K562 (cell line): Measurements from ENCODE around the gene USP20. TPM values are rescaled to one million over a fixed set of nuclear protein-coding genes. Genes with fewer than 3 reads are reported as not detected.

ENCODE experiments used
- ATAC-seq: fragments of 200-7000 bp; cut with Tn5 transposase; 3 replicates; pipeline ENCODE4 v1.9.1; 2020; ENCODE audit warnings: moderate library complexity
- BruUV-seq: library from RNA; stranded (reverse); fragments of 400-500 nt; replicated peaks from 2 replicates; lab custom pipeline; 2021; lab: Mats Ljungman, UMichigan
- CTCF ChIA-PET: fragments of 300-600 bp; formaldehyde crosslinking; extraction: SDS; loops from one replicate; lab custom pipeline; 2021; ENCODE audit warnings: low intra/inter-chr PET ratio; lab: Yijun Ruan, JAX
- POLR2A ChIA-PET: fragments of 300-600, 350-650 bp; sonication (Branson Sonifier 250); formaldehyde crosslinking; extraction: SDS; loops from one replicate; lab custom pipeline; 2021; ENCODE audit warnings: antibody characterized with exemption, inconsistent platforms; lab: Yijun Ruan, JAX
- DNase-seq, 4 experiments: peaks; one replicate each; pipeline versions ENCODE4 v3.0.0 to v3.0.0-alpha.2; 2011 to 2018; ENCODE audit warnings: low spot score in 3 of 4, mixed read lengths in 3 of 4; ENCODE audit errors: extremely low read depth in 1 of 4
- FAIRE-seq: peaks from 2 replicates; lab custom pipeline; 2011; peaks lifted over from hg19 to GRCh38; lab: Jason Lieb, UNC
- H2AFZ ChIP-seq: 2 replicates; pipeline ENCODE4 v1.6.0; 2011; ENCODE audit warnings: low read depth, low read length, control low read depth, inconsistent platforms
- H3K27ac ChIP-seq: fragments of 200-600 bp; 3 replicates; pipeline ENCODE4 v1.8.0; 2011; ENCODE audit warnings: low read depth, mild to moderate bottlenecking, control low read depth, inconsistent platforms, low read length, moderate library complexity, mixed read lengths; ENCODE audit errors: extremely low read depth
- H3K27me3 ChIP-seq, 2 experiments: fragments of 300-600 bp in 1 of 2; 2 replicates in 1 of 2; 3 replicates in 1 of 2; pipeline versions ENCODE4 v1.6.0 to v1.8.0; 2011; ENCODE audit warnings: inconsistent platforms in 2 of 2, low read length in 2 of 2, mild to moderate bottlenecking in 1 of 2, mixed read lengths in 1 of 2, moderate library complexity in 1 of 2; ENCODE audit not compliant: control insufficient read depth in 2 of 2, insufficient read depth in 2 of 2
- H3K36me3 ChIP-seq: fragments of 300-600 bp; 3 replicates; pipeline ENCODE4 v1.8.0; 2011; ENCODE audit warnings: mild to moderate bottlenecking, low read length, inconsistent platforms; ENCODE audit not compliant: control insufficient read depth, insufficient read depth
- H3K4me1 ChIP-seq, 2 experiments: fragments of 200-600 bp in 1 of 2; replicated peaks in 1 of 2; 2 replicates in 1 of 2; 3 replicates in 1 of 2; pipeline versions ENCODE4 v1.5.1 to v1.8.0; 2011; ENCODE audit warnings: inconsistent platforms in 2 of 2, low read length in 2 of 2, mild to moderate bottlenecking in 1 of 2, mixed read lengths in 1 of 2, moderate library complexity in 1 of 2; ENCODE audit not compliant: control insufficient read depth in 2 of 2, insufficient read depth in 2 of 2
- H3K4me2 ChIP-seq: 2 replicates; pipeline ENCODE4 v1.6.1; 2011; ENCODE audit warnings: low read length, control low read depth, inconsistent platforms, mixed read lengths; ENCODE audit not compliant: insufficient read depth
- H3K4me3 ChIP-seq: fragments of 200-600 bp; sonication (generic), shearing (Covaris generic); 2 replicates; pipeline ENCODE4 v1.5.1; 2016; ENCODE audit warnings: control low read depth, inconsistent platforms
- H3K79me2 ChIP-seq: fragments of 200-600 bp; 3 replicates; pipeline ENCODE4 v1.8.0; 2011; ENCODE audit warnings: low read length, inconsistent platforms; ENCODE audit not compliant: control insufficient read depth, insufficient read depth
- H3K9ac ChIP-seq, 2 experiments: 2 replicates each; pipeline versions ENCODE4 v1.6.0 to v1.6.1; 2011; ENCODE audit warnings: low read depth in 2 of 2, low read length in 2 of 2, control low read depth in 1 of 2, inconsistent platforms in 1 of 2, mild to moderate bottlenecking in 1 of 2, mixed read lengths in 1 of 2; ENCODE audit not compliant: insufficient read depth in 1 of 2
- H3K9me1 ChIP-seq: one replicate; pipeline ENCODE4 v1.6.0; 2011; ENCODE audit warnings: inconsistent platforms, mild to moderate bottlenecking, low read length, moderate library complexity; ENCODE audit not compliant: control insufficient read depth, insufficient read depth
- H3K9me3 ChIP-seq: replicated peaks from 2 replicates; pipeline ENCODE4 v1.5.1; 2011; ENCODE audit warnings: low read depth, low read length, inconsistent platforms; ENCODE audit not compliant: control insufficient read depth, insufficient read depth
- H4K20me1 ChIP-seq: replicated peaks from 2 replicates; pipeline ENCODE4 v1.6.1; 2011; ENCODE audit warnings: low read length, inconsistent platforms, mixed read lengths; ENCODE audit not compliant: control insufficient read depth, insufficient read depth
- CBFA2T2 ChIP-seq: fragments of 450-650 bp; conservative IDR thresholded peaks from 2 replicates; pipeline ENCODE4 v1.6.1; 2017; ENCODE audit warnings: mild to moderate bottlenecking
- CREB1 ChIP-seq, 2 experiments: sonication (generic) in 1 of 2; formaldehyde crosslinking in 1 of 2; IDR thresholded peaks; 2 replicates each; pipeline versions ENCODE4 v1.6.1 to v1.8.0; 2012 to 2022; ENCODE audit warnings: inconsistent platforms in 1 of 2, mild to moderate bottlenecking in 1 of 2, missing genetic modification reagents in 1 of 2, moderate library complexity in 1 of 2
- CXXC5 ChIP-seq: fragments of 250-450 bp; sonication (Bioruptor Pico); IDR thresholded peaks from 2 replicates; pipeline ENCODE4 v1.8.0; 2022; ENCODE audit warnings: inconsistent platforms, mild to moderate bottlenecking, moderate library complexity
- LCOR ChIP-seq: sonication (generic); formaldehyde crosslinking; IDR thresholded peaks from 2 replicates; pipeline ENCODE4 v1.8.0; 2022; ENCODE audit warnings: mild to moderate bottlenecking, missing genetic modification reagents
- MEIS2 ChIP-seq: fragments of 450-650 bp; IDR thresholded peaks from 2 replicates; pipeline ENCODE4 v1.6.1; 2014; ENCODE audit warnings: mild to moderate bottlenecking; ENCODE audit not compliant: partially characterized antibody
- POLR2H ChIP-seq: IDR thresholded peaks from 2 replicates; pipeline ENCODE4 v1.6.1; 2016; ENCODE audit warnings: missing genetic modification characterization, low read depth, mild to moderate bottlenecking, control low read depth, missing compliant biosample characterization, moderate library complexity
- SP2 ChIP-seq: IDR thresholded peaks from 2 replicates; pipeline ENCODE4 v1.6.1; 2011; ENCODE audit warnings: mild to moderate bottlenecking, low read depth, low read length, moderate library complexity; ENCODE audit not compliant: poor library complexity, severe bottlenecking; ENCODE audit errors: extremely low read depth
- SUPT5H ChIP-seq: fragments of 450-650 bp; IDR thresholded peaks from 2 replicates; pipeline ENCODE4 v1.6.1; 2016
- ZNF274 ChIP-seq: IDR thresholded peaks from 2 replicates; pipeline ENCODE4 v1.6.1; 2011; ENCODE audit warnings: low read depth, mild to moderate bottlenecking, low read length, moderate library complexity, borderline replicate concordance
- ZNF696 ChIP-seq: fragments of 250-450 bp; sonication (Bioruptor Pico); conservative IDR thresholded peaks from 2 replicates; pipeline ENCODE4 v1.4.0; 2020; ENCODE audit warnings: mild to moderate bottlenecking, moderate library complexity
- WGBS: fragments of 100-300 bp; shearing (Covaris generic); methylation state at CpG from one replicate; pipeline ENCODE4 v1.1.6; 2016; ENCODE audit warnings: low coverage, mixed read lengths; ENCODE audit not compliant: insufficient coverage; ENCODE audit errors: missing lambda C conversion rate; 5-methylcytosine and 5-hydroxymethylcytosine counted together
- in situ Hi-C: fragments of 300-500 bp; cut with MboI; formaldehyde crosslinking; loops from 4 replicates; pipeline ENCODE4 v1.15.0; 2018; ENCODE audit warnings: inconsistent platforms, mixed read lengths
- intact Hi-C: fragments of 100-400 bp; cut with micrococcal nuclease; formaldehyde crosslinking; loops from 2 replicates; pipeline ENCODE4 v1.14.2; 2022
- polyA plus RNA-seq, 8 experiments: library from polyadenylated mRNA; depleted of rRNA in 4 of 8; stranded (reverse) in 5 of 8; unstranded in 3 of 8; fragments of >200 nt; fragmentation: Nextera tagmentation in 2 of 8; fragmentation: Illumina TruSeq in 1 of 8; extraction: Ambion mirVana in 2 of 8; extraction: Trizol in 1 of 8; gene quantifications; 2 replicates each; pipeline versions ENCODE4 v1.2.1 to v1.2.3, GENCODE V29; 2011 to 2014; ENCODE audit warnings: inconsistent platforms in 1 of 8, missing spikeins in 1 of 8
- total RNA-seq, 7 experiments: library from RNA; depleted of rRNA in 6 of 7; stranded (reverse); fragments of >200 nt in 6 of 7; fragmentation: Illumina TruSeq in 2 of 7; extraction: Trizol in 2 of 7; gene quantifications; 2 replicates each; pipeline versions ENCODE4 v1.2.1 to v1.2.3, GENCODE V29; 2011 to 2021; ENCODE audit warnings: low replicate concordance in 1 of 7
- TF ChIP-seq, protein P1 (sequence below): sonication (generic); formaldehyde crosslinking; IDR thresholded peaks from 2 replicates; pipeline ENCODE4 v1.9.0; 2022; ENCODE audit warnings: mild to moderate bottlenecking, missing genetic modification reagents
- TF ChIP-seq, protein P2 (sequence below): fragments of 250-450 bp; sonication (Bioruptor Pico); IDR thresholded peaks from 2 replicates; pipeline ENCODE4 v1.5.0; 2022; ENCODE audit warnings: mild to moderate bottlenecking
- TF ChIP-seq, protein P3 (sequence below): fragments of 250-450 bp; sonication (Bioruptor Pico); IDR thresholded peaks from 2 replicates; pipeline ENCODE4 v1.8.0; 2021; ENCODE audit warnings: moderate library complexity, mild to moderate bottlenecking, inconsistent platforms
- TF ChIP-seq, protein P4 (sequence below): IDR thresholded peaks from 3 replicates; pipeline ENCODE4 v1.6.1; 2011; ENCODE audit warnings: borderline replicate concordance, mild to moderate bottlenecking, moderate library complexity; ENCODE audit not compliant: insufficient read length; ENCODE audit errors: extremely low read depth

The USP20 gene
- total and polyA plus RNA-seq, 9 of the 15 experiments (the other 6 are each of a cell fraction or from before 2014, with no cell fraction given), result 1.9 to 136 (median 49.1) TPM

DNA sequence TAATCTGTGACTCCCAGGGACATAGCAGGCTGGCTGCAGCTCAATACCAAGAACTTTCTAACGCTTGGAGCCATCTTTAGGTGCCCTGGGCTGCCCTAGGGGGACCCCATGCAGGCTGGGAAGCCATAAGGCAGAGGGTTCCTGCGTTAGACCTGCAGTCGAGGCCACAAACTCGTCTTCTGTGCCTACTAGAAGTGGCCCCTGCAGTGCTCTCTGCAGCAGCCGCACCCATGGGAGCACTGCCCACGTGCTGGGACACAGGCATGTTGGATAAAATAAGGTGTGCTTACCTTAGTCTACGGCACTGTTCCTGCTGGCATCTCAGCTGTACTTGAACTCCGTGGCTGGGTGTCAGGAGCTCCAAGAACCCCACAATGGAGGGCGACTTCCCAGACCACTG lies 22.9 kb upstream of the USP20 start (continued):
- TF ChIP-seq ZNF274 (no peak), LCOR (no peak), SUPT5H (peak; percentile 75), CBFA2T2 (no peak), ZNF696 (CRISPR knock-in tag) (no peak), CXXC5 (CRISPR knock-in tag) (no peak), MEIS2 (no peak)
- TF ChIP-seq, protein P1, sequence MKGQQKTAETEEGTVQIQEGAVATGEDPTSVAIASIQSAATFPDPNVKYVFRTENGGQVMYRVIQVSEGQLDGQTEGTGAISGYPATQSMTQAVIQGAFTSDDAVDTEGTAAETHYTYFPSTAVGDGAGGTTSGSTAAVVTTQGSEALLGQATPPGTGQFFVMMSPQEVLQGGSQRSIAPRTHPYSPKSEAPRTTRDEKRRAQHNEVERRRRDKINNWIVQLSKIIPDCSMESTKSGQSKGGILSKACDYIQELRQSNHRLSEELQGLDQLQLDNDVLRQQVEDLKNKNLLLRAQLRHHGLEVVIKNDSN (CRISPR knock-in tag), result no peak
- TF ChIP-seq, protein P2, sequence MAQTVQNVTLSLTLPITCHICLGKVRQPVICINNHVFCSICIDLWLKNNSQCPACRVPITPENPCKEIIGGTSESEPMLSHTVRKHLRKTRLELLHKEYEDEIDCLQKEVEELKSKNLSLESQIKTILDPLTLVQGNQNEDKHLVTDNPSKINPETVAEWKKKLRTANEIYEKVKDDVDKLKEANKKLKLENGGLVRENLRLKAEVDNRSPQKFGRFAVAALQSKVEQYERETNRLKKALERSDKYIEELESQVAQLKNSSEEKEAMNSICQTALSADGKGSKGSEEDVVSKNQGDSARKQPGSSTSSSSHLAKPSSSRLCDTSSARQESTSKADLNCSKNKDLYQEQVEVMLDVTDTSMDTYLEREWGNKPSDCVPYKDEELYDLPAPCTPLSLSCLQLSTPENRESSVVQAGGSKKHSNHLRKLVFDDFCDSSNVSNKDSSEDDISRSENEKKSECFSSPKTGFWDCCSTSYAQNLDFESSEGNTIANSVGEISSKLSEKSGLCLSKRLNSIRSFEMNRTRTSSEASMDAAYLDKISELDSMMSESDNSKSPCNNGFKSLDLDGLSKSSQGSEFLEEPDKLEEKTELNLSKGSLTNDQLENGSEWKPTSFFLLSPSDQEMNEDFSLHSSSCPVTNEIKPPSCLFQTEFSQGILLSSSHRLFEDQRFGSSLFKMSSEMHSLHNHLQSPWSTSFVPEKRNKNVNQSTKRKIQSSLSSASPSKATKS (CRISPR knock-in tag), result no peak

DNA sequence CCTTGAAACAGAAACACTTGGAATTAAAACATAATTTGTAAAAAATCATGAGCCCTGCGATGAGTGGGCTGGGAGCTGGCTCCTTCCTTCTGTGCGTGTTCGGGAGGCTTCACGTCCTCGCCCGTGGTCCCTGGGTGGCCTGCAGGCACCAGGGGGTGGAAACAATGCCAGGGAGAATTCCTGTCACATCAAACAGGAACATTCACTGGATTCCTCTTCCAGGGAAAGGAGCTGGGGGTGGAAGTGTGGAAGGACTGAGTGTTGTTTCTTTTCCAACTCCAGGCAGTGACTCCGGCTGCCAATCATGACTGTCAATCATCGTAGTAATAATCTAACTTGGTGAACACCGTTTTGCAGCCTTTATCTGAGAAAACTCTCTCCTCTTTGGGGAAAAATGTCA lies 21.6 kb upstream of the USP20 start:
- POLR2A ChIA-PET, result interaction anchor here (0.6 to 5.8 kb wide), 6 partner anchors 9 to 502 kb away, joined by 3 to 49 read pairs (median 4); partner anchors contain the start of gene TOR1A
- TF ChIP-seq, protein P3, sequence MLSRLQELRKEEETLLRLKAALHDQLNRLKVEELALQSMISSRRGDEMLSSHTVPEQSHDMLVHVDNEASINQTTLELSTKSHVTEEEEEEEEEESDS, result no peak
- TF ChIP-seq SP2, result no peak
- TF ChIP-seq MEIS2, result peak; percentile 32
- no peak for TF ChIP-seq POLR2H (tag)
- TF ChIP-seq, protein P4, sequence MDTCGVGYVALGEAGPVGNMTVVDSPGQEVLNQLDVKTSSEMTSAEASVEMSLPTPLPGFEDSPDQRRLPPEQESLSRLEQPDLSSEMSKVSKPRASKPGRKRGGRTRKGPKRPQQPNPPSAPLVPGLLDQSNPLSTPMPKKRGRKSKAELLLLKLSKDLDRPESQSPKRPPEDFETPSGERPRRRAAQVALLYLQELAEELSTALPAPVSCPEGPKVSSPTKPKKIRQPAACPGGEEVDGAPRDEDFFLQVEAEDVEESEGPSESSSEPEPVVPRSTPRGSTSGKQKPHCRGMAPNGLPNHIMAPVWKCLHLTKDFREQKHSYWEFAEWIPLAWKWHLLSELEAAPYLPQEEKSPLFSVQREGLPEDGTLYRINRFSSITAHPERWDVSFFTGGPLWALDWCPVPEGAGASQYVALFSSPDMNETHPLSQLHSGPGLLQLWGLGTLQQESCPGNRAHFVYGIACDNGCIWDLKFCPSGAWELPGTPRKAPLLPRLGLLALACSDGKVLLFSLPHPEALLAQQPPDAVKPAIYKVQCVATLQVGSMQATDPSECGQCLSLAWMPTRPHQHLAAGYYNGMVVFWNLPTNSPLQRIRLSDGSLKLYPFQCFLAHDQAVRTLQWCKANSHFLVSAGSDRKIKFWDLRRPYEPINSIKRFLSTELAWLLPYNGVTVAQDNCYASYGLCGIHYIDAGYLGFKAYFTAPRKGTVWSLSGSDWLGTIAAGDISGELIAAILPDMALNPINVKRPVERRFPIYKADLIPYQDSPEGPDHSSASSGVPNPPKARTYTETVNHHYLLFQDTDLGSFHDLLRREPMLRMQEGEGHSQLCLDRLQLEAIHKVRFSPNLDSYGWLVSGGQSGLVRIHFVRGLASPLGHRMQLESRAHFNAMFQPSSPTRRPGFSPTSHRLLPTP, result no peak
- TF ChIP-seq CREB1 (IDR thresholded peaks at IDR 0.05), result no peak
- TF ChIP-seq CREB1 (CRISPR knock-in tag; IDR thresholded peaks at IDR 0.05), result no peak

More for the DNA sequence above, 21.6 kb upstream of the USP20 start:
- peaks cover 90% of the 10 kb centered on the region for H3K36me3 ChIP-seq
- no peaks in the 10 kb centered on the region for H3K79me2 ChIP-seq
- peaks cover 6% of the 10 kb centered on the region for H3K9me1 ChIP-seq
- no peak overlapping the region for H3K27ac ChIP-seq
- 83% methylated on average over 9 of the region's 9 CpGs for WGBS
- intact Hi-C loops (no loop called here), in situ Hi-C loops (no loop called here)
- DNase-seq, result no peak
- no peak for FAIRE-seq
- peaks cover 4 to 17% of the 10 kb centered on the region in 2 experiments; a peak in 3 of 5 replicates for H3K4me1 ChIP-seq
- H3K9ac ChIP-seq, result no peak overlapping the region
- H3K4me2 ChIP-seq, result no peak overlapping the region
- peaks cover 8% of the 10 kb centered on the region for H4K20me1 ChIP-seq
- no peak overlapping the region for H2AFZ ChIP-seq
- no peaks in the 10 kb centered on the region for H3K27me3 ChIP-seq
- CTCF ChIA-PET, result no interaction called here
- no peak for ATAC-seq
- H3K9me3 ChIP-seq, result no peaks in the 10 kb centered on the region
- TSS peak; percentile 36 for BruUV-seq
- H3K4me3 ChIP-seq, result no peak overlapping the region
